Measurements from ENCODE around the gene JUND.

- TF ChIP-seq CTCF (IDR thresholded peaks at IDR 0.05) (no peak), POLR2A (IDR thresholded peaks at IDR 0.05) (no peak), POLR2AphosphoS5 (IDR thresholded peaks at IDR 0.05) (no peak), EP300 (IDR thresholded peaks at IDR 0.05) (no peak)
Measured at GRCh38 chr19:18233224-18233825, 48.1 kb downstream of the JUND start.

Data from gastroesophageal sphincter (tissue), 3 donors.